HUES48 (cell line): Measurements from ENCODE around the gene KCNJ9.

Experiments used
- H3K27ac ChIP-seq: one replicate; pipeline ENCODE4 v1.7.0; 2013; ENCODE audit warnings: low read depth, low read length, inconsistent platforms
- H3K27me3 ChIP-seq: 2 replicates; pipeline ENCODE4 v1.6.1; 2013; ENCODE audit warnings: mild to moderate bottlenecking, low read length; ENCODE audit not compliant: control insufficient read depth, insufficient read depth
- H3K36me3 ChIP-seq: 2 replicates; pipeline ENCODE4 v1.6.1; 2013; ENCODE audit warnings: low read length; ENCODE audit not compliant: control insufficient read depth, insufficient read depth
- H3K4me1 ChIP-seq: 2 replicates; pipeline ENCODE4 v1.6.1; 2013; ENCODE audit warnings: mild to moderate bottlenecking, low read length; ENCODE audit not compliant: control insufficient read depth, insufficient read depth
- H3K4me3 ChIP-seq: 2 replicates; pipeline ENCODE4 v1.5.1; 2013; ENCODE audit warnings: mild to moderate bottlenecking, low read depth, low read length
- H3K9ac ChIP-seq: 2 replicates; pipeline ENCODE4 v1.6.1; 2013; ENCODE audit warnings: mild to moderate bottlenecking, low read depth, low read length, moderate library complexity
- H3K9me3 ChIP-seq: 2 replicates; pipeline ENCODE4 v1.6.1; 2013; ENCODE audit warnings: low read length; ENCODE audit not compliant: control insufficient read depth, insufficient read depth

Gene KCNJ9

GRCh38 chr1:160090760-160091159 lies 9.4 kb downstream of the KCNJ9 start:
- peaks cover 54% of the 10 kb centered on the region for H3K36me3 ChIP-seq
- no peak overlapping the region for H3K4me3 ChIP-seq
- peaks cover 8% of the 10 kb centered on the region for H3K4me1 ChIP-seq
- H3K27ac ChIP-seq, result no peak overlapping the region
- H3K9ac ChIP-seq, result no peak overlapping the region
- no peaks in the 10 kb centered on the region for H3K9me3 ChIP-seq
- H3K27me3 ChIP-seq, result 0 out of 2 replicates have a peak, but pooled peaks cover 4% of the 10 kb centered on the region

GRCh38 chr1:160091666-160092223 lies 10.4 kb downstream of the KCNJ9 start:
- no peaks in the 10 kb centered on the region for H3K27me3 ChIP-seq
- H3K36me3 ChIP-seq, result peaks cover 54% of the 10 kb centered on the region
- H3K9ac ChIP-seq, result no peak overlapping the region
- no peaks in the 10 kb centered on the region for H3K9me3 ChIP-seq
- H3K4me3 ChIP-seq, result no peak overlapping the region
- peaks cover 18% of the 10 kb centered on the region for H3K4me1 ChIP-seq
- H3K27ac ChIP-seq, result no peak overlapping the region

DNA sequence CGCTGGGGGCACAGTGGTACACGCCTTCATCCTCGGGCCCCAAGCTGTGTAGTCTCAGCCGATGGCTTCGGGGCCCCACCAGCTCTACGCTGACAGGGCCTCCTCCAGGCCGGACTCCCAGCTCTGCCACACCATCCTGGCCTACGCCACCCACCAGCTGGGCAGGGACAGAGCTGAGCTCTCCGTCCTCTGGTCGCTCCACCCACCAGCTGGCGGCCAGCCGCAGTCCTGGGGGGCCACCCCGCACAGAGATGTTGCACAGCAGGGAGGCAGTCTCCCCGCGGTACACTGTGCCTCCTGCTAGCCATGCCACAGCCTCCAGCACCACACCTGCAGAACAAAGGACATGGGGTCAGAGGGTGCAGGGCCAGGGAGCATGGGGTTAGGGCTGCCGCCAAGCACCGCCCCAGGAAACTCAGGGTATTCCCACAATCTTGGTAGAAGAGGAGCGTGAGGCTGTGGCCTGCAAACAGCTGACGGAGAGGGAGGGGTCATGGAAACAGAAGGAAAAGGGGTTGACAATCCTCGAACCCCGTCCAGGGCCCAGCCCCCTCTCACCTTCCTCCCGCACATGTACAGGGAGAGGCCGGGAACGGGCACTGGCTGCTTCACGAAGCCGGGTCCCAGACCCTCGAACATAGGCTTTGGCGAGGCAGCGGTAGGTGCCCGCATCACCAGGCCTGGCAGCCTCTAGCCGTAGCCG lies 11.2 kb downstream of the KCNJ9 start:
- Histone ChIP-seq H3K4me3 (no peak overlapping the region), H3K9ac (no peak overlapping the region), H3K4me1 (peaks cover 26% of the 10 kb centered on the region), H3K9me3 (no peaks in the 10 kb centered on the region), H3K36me3 (peaks cover 54% of the 10 kb centered on the region), H3K27ac (no peak overlapping the region), H3K27me3 (no peaks in the 10 kb centered on the region)

DNA sequence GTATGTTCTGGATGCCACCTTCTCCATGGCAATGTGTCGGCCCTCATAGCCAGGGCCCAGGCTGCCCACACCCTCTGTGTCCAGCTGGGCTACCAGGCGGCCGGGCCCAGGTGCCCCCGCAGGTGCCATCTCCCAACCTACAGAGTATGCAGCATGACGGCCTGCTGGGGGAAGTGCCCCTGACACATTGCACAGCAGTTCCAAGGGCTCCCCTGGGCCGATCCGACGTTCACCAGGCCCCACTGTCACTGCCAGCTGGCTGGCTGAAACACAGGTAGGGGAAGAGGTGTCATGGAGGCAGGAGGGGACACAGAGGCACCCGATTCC lies 11.7 kb downstream of the KCNJ9 start:
- Histone ChIP-seq H3K27me3 (no peaks in the 10 kb centered on the region), H3K9me3 (no peaks in the 10 kb centered on the region), H3K27ac (no peak overlapping the region), H3K9ac (no peak overlapping the region), H3K4me3 (no peak overlapping the region), H3K4me1 (peaks cover 30% of the 10 kb centered on the region), H3K36me3 (peaks cover 54% of the 10 kb centered on the region)

DNA sequence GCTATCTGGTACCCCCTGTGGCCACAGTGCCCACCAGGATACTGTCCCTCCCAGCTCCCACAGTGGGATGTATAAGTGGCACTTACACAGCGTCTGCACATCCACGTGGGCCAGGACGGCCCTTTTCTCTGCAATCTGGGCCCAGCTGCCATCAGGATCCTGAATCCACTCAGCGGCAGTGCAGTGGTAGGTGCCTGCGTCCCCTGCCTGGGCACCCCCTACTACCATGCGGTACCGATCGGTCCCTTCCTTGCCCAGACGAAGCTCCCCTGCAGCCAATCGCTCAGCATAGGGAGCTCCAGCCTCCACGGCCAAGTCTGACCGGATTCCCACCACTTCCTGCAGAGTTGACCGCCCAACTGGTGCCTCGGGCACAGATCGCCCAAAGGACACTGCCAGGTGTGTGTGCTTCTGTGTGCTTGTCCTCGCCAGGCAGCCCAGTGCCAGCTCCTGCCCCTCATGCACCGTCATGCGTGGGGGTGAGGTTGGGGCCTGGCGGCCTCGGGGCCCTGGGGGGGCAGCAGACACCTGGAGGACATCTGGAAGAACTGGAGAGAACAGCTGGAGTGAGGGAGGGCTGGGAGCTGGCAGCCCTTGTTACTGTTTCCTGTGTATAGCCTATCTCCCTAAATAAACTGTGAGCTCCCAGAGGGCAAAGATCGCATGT lies 12.4 kb downstream of the KCNJ9 start:
- H3K4me3 ChIP-seq, result no peak overlapping the region
- peaks cover 30% of the 10 kb centered on the region for H3K4me1 ChIP-seq
- peaks cover 54% of the 10 kb centered on the region for H3K36me3 ChIP-seq
- H3K9me3 ChIP-seq, result no peaks in the 10 kb centered on the region
- no peaks in the 10 kb centered on the region for H3K27me3 ChIP-seq
- no peak overlapping the region for H3K27ac ChIP-seq
- no peak overlapping the region for H3K9ac ChIP-seq

DNA sequence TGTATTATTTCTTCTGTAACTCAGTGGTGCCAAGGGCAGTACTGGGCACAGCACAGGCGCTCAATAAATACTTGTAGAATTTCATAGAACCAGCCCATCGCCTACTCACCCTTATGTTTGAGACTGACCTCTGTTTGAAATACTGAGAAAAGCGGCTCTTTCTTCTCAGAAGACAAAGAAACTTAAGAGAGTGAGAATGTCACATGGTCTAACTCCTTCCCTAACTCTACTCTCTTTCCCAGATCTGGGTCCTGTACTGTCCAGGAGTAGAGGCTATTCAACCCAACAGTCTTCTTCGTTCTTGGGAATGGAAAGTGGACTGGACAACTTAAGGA lies 12.9 kb downstream of the KCNJ9 start:
- Histone ChIP-seq H3K36me3 (peaks cover 49% of the 10 kb centered on the region), H3K9me3 (no peaks in the 10 kb centered on the region), H3K27me3 (no peaks in the 10 kb centered on the region), H3K27ac (no peak overlapping the region), H3K4me3 (no peak overlapping the region), H3K4me1 (peaks cover 32% of the 10 kb centered on the region), H3K9ac (no peak overlapping the region)

- Histone ChIP-seq H3K9me3 (no peaks in the 10 kb centered on the region), H3K36me3 (peaks cover 49% of the 10 kb centered on the region), H3K4me3 (no peak overlapping the region), H3K9ac (no peak overlapping the region), H3K27me3 (no peaks in the 10 kb centered on the region), H3K4me1 (peaks cover 35% of the 10 kb centered on the region), H3K27ac (no peak overlapping the region)
Measured at GRCh38 chr1:160094806-160095205, 13.5 kb downstream of the KCNJ9 start.

GRCh38 chr1:160095382-160096105 lies 14.2 kb downstream of the KCNJ9 start:
- no peak overlapping the region for H3K9ac ChIP-seq

GRCh38 chr1:160096274-160097116 lies 15.2 kb downstream of the KCNJ9 start:
- H3K4me1 ChIP-seq, result peaks cover 42% of the 10 kb centered on the region
- H3K36me3 ChIP-seq, result peaks cover 37% of the 10 kb centered on the region
- no peak overlapping the region for H3K9ac ChIP-seq
- peak overlapping the region; percentile 76 for H3K27ac ChIP-seq
- H3K9me3 ChIP-seq, result no peaks in the 10 kb centered on the region
- peak overlapping the region; percentile 79 for H3K4me3 ChIP-seq
- no peaks in the 10 kb centered on the region for H3K27me3 ChIP-seq

More at GRCh38 chr1:160095382-160096105, 14.2 kb downstream of the KCNJ9 start:
- Histone ChIP-seq H3K36me3 (peaks cover 46% of the 10 kb centered on the region), H3K9me3 (no peaks in the 10 kb centered on the region), H3K4me3 (peak overlapping the region; percentile 9), H3K27me3 (no peaks in the 10 kb centered on the region), H3K4me1 (peaks cover 35% of the 10 kb centered on the region), H3K27ac (peak overlapping the region; percentile 76)

DNA sequence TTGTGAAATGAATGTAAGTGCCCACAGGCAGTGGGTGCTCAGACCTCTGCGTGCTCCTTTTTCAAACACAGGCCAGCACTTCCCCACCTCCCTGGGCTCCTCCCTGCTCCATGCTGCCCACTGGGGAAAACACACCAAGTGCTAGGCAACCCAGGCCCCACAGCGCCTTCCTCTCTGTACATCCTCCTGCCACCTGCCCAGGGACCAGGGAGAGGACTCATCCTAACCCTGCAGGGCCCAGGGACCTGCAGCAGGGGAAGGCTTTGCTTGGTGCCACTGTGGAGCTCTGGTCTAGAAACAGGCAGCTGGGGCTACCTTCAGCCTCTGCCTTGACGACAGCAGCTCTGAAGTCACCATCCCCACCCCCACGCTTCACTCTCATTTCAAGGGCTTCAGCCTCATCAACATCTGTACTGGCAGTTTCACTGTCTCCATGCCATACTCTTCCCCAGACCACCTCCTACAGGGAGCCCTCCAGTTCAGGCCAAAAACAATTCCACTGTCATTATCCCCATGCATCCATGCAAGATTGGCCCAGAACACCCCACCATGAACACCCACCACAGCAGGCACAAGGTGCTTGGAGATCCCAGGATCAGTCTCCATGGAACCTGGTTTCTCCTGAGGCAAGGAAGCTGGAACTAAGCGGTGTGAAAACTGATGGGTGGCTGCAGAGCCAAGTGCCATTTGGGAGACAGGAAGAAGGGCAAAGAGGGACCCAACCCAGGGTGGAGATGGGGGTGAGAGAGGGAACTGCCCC lies 16.0 kb downstream of the KCNJ9 start:
- Histone ChIP-seq H3K36me3 (peaks cover 29% of the 10 kb centered on the region), H3K9me3 (no peaks in the 10 kb centered on the region), H3K27me3 (no peaks in the 10 kb centered on the region), H3K4me3 (peak overlapping the region; percentile 79), H3K4me1 (peaks cover 44% of the 10 kb centered on the region), H3K27ac (no peak overlapping the region), H3K9ac (peak overlapping the region; percentile 37; the same call in 1 of the 2 replicates)
